ENCODE data around the gene TTC23L.
"Not testable (repeated sequence)": the region's sequence is repeated elsewhere in the genome, so short reads cannot be mapped to it uniquely, and the experiment has no call there.

TTC23L gene

GRCh38 chr5:34900652-34901051, 61.7 kb downstream of the TTC23L start:
- no peak for DNase-seq

GRCh38 chr5:34903260-34903659, 64.3 kb downstream of the TTC23L start:
- peak in 1 of 2 experiments; percentile 13 for DNase-seq
- TF ChIP-seq GATA1 (IDR thresholded peaks at IDR 0.05; ENCODE audit: low read depth, low read length) (no peak), POLR2A (IDR thresholded peaks at IDR 0.05; ENCODE audit: low read length) (no peak)

More at GRCh38 chr5:34900652-34901051, 61.7 kb downstream of the TTC23L start:
- TF ChIP-seq POLR2A (IDR thresholded peaks at IDR 0.05; ENCODE audit: low read length) (no peak), GATA1 (IDR thresholded peaks at IDR 0.05; ENCODE audit: low read depth, low read length) (no peak)

GRCh38 chr5:34905564-34905963, 66.6 kb downstream of the TTC23L start:
- DNase-seq = peak in 1 of 2 experiments; percentile 22
- TF ChIP-seq POLR2A (IDR thresholded peaks at IDR 0.05; ENCODE audit: low read length) (no peak), GATA1 (IDR thresholded peaks at IDR 0.05; ENCODE audit: low read depth, low read length) (no peak)

- TF ChIP-seq GATA1 (IDR thresholded peaks at IDR 0.05; ENCODE audit: low read depth, low read length) = no peak
- no peak for TF ChIP-seq POLR2A (IDR thresholded peaks at IDR 0.05; ENCODE audit: low read length)
- no peak for DNase-seq
These were observed 74.1 kb downstream of the TTC23L start for GRCh38 chr5:34913072-34913471.

GRCh38 chr5:34914671-34915138, 75.7 kb downstream of the TTC23L start:
- peak; percentile 67 to 70 for DNase-seq
- TF ChIP-seq GATA1 (IDR thresholded peaks at IDR 0.05; ENCODE audit: low read depth, low read length) (no peak), POLR2A (IDR thresholded peaks at IDR 0.05; ENCODE audit: low read length) (no peak)

- TF ChIP-seq GATA1 (IDR thresholded peaks at IDR 0.05; ENCODE audit: low read depth, low read length) = no peak
- TF ChIP-seq POLR2A (IDR thresholded peaks at IDR 0.05; ENCODE audit: low read length) = peak; percentile 95
These were observed 76.3 kb downstream of the TTC23L start, which contains the start of the genes BRIX1 and RAD1 for GRCh38 chr5:34915139-34915855. BRIX1 (plus strand) TSS chr5:34915711; CDS start chr5:34915739, 28 bp downstream. RAD1 (minus strand) TSS chr5:34915504; CDS start chr5:34914892, 612 bp downstream.

GRCh38 chr5:34915856-34916192, 76.9 kb downstream of the TTC23L start:
- DNase-seq = peak in 1 of 2 experiments; percentile 62
- TF ChIP-seq GATA1 (IDR thresholded peaks at IDR 0.05; ENCODE audit: low read depth, low read length) = no peak

More at GRCh38 chr5:34915139-34915855, 76.3 kb downstream of the TTC23L start, which contains the start of the genes BRIX1 and RAD1:
- peak; percentile 97 for DNase-seq

- TF ChIP-seq GATA1 (IDR thresholded peaks at IDR 0.05; ENCODE audit: low read depth, low read length) = no peak
- TF ChIP-seq POLR2A (IDR thresholded peaks at IDR 0.05; ENCODE audit: low read length) = no peak
These were observed 77.6 kb downstream of the TTC23L start for GRCh38 chr5:34916518-34916917.

GRCh38 chr5:34918025-34918424, 79.1 kb downstream of the TTC23L start:
- DNase-seq = peak in 1 of 2 experiments; percentile 3

More at GRCh38 chr5:34916518-34916917, 77.6 kb downstream of the TTC23L start:
- peak; percentile 60 to 64 for DNase-seq

GRCh38 chr5:34919077-34919476, 80.1 kb downstream of the TTC23L start:
- peak; percentile 25 to 41 for DNase-seq
- no peak for TF ChIP-seq POLR2A (IDR thresholded peaks at IDR 0.05; ENCODE audit: low read length)
- TF ChIP-seq GATA1 (IDR thresholded peaks at IDR 0.05; ENCODE audit: low read depth, low read length) = no peak

More at GRCh38 chr5:34918025-34918424, 79.1 kb downstream of the TTC23L start:
- TF ChIP-seq GATA1 (IDR thresholded peaks at IDR 0.05; ENCODE audit: low read depth, low read length) (no peak), POLR2A (IDR thresholded peaks at IDR 0.05; ENCODE audit: low read length) (no peak)

- not testable (repeated sequence) for DNase-seq
These were observed 84.3 kb downstream of the TTC23L start for GRCh38 chr5:34923256-34923655.

- TF ChIP-seq POLR2A (IDR thresholded peaks at IDR 0.05; ENCODE audit: low read length) = peak; percentile 29
- TF ChIP-seq GATA1 (IDR thresholded peaks at IDR 0.05; ENCODE audit: low read depth, low read length) = no peak
These were observed 84.9 kb downstream of the TTC23L start for GRCh38 chr5:34923694-34924461.

GRCh38 chr5:34924462-34924765, 85.5 kb downstream of the TTC23L start:
- DNase-seq = no peak
- no peak for TF ChIP-seq GATA1 (IDR thresholded peaks at IDR 0.05; ENCODE audit: low read depth, low read length)
- no peak for TF ChIP-seq POLR2A (IDR thresholded peaks at IDR 0.05; ENCODE audit: low read length)

More at GRCh38 chr5:34923694-34924461, 84.9 kb downstream of the TTC23L start:
- DNase-seq = peak; percentile 85 to 90

GRCh38 chr5:34926318-34926888, 87.4 kb downstream of the TTC23L start:
- TF ChIP-seq POLR2A (IDR thresholded peaks at IDR 0.05; ENCODE audit: low read length) = no peak
- no peak for TF ChIP-seq GATA1 (IDR thresholded peaks at IDR 0.05; ENCODE audit: low read depth, low read length)
- no peak for DNase-seq
